ENCODE data around the gene SNCG.

DNA sequence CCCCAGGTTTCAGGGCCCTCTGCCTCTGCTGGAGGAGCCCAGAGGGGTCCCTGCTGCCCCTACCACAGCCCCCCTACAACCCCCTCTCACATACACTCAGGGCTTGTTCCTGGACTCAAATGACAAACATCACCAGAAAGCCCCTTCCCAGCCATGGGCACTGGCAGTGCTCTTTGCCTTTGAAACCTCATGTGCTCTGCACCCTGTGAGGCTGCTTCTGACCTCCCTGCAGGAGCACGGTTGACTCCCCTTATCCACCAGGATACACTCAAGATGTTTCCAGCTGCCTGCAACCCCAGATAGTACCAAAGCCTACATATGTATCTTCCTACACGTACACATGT lies 6.4 kb downstream of the SNCG start:
- TF ChIP-seq EZH2 (IDR thresholded peaks at IDR 0.05; ENCODE audit: borderline replicate concordance, insufficient read depth, low read depth, low read length, poor library complexity, severe bottlenecking) (no peak), CTCF (IDR thresholded peaks at IDR 0.05) (no peak)

Measured in B cell (primary cell).